ENCODE data around the gene ZHX3.
A peak's percentile ranks its signal among the peaks of the same experiment; 100 is the strongest.

ZHX3 gene

DNA sequence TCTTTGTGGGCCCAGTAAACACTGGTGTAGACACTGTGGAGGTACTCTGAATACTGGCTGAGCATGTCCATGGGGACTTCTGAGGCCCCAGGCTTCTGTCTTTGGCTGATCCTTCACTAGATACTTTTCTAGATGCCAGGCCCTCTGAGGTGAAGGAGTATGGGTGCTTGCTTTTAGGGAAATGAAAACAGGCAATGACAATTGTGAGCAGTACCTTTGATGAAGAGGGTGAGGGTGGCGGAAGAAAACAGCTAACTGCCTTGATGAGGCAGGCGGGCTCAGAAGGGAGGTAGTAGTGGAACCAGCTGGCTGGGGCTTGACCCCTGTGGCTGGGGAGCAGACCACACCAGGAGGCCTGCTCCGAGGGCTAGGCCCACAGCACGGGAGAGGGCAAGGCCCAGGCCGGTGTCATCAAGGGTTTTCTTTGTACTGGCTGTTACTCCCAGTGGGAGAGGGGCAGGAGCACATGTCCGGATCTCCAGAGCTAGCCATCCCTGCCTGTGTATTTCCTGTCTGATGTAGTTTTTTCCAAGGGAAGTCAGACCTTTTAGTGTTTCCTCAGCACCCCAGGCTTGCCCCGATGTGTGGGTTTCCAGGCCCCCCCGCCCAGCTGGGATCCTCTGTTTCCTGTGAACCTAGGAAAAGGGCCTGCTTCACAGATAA, 176.2 kb downstream of the ZHX3 start:
- in situ Hi-C loops (cut with HindIII; ENCODE audit: low pct_ligation_motif_present, low sequenced_read_pairs): no loop called here
- Histone ChIP-seq H3K4me3 (ENCODE audit: low read depth, low read length) (no peak overlapping the region), H3K27ac (no peak overlapping the region), H3K27me3 (replicated peaks) (no peaks in the 10 kb centered on the region), H3K36me3 (replicated peaks) (no peaks in the 10 kb centered on the region)
- peak; percentile 12 for DNase-seq
- TF ChIP-seq, protein P1, sequence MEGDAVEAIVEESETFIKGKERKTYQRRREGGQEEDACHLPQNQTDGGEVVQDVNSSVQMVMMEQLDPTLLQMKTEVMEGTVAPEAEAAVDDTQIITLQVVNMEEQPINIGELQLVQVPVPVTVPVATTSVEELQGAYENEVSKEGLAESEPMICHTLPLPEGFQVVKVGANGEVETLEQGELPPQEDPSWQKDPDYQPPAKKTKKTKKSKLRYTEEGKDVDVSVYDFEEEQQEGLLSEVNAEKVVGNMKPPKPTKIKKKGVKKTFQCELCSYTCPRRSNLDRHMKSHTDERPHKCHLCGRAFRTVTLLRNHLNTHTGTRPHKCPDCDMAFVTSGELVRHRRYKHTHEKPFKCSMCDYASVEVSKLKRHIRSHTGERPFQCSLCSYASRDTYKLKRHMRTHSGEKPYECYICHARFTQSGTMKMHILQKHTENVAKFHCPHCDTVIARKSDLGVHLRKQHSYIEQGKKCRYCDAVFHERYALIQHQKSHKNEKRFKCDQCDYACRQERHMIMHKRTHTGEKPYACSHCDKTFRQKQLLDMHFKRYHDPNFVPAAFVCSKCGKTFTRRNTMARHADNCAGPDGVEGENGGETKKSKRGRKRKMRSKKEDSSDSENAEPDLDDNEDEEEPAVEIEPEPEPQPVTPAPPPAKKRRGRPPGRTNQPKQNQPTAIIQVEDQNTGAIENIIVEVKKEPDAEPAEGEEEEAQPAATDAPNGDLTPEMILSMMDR (IDR thresholded peaks at IDR 0.05; ENCODE audit: low read depth, low read length, missing control alignments): no peak

DNA sequence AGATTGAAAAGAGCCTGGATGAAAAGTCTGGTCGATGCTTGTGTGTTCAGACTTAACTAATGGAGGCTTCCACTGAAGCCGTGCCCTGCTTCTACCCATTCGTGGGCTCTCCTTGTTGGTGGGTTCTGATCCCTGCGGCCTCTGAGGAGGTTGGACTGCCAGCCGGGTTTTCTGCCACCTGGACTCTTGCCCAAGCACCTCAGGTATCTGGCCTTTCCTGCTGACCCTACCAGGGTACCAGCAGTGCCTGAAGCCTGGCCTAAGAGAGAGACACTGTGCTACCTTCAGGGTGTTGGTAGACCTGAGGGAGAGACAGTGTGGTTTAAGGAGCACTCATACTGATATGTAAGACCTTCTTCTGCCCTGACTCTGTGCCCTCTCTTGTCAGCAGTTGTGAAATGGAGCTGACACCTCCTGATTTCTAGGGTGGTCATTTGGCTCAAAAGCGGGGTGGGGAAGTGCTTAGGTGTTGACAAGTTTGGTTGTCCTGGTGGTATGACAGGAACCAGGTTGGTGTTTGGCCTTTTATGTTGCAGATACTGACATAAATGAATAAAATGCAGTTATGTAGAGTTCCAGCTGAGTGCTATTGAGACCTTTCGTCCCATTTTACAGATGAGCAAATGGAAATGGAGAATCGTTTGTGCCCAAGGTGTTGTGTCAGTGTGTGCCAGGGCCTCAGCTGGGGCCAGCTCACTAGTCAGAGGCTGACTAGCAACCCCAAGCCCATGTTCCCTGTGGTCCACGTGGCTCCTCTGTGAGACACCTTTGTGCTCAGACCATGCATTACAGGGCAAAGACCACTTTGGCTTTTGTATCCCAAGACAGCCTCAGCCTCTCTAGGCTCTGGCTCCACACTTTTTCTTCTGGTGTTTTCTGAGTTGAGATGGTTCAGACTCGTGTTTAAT, 177.1 kb downstream of the ZHX3 start:
- TF ChIP-seq, protein P1 (IDR thresholded peaks at IDR 0.05; ENCODE audit: low read depth, low read length, missing control alignments): no peak
- H3K27me3 ChIP-seq (replicated peaks): no peaks in the 10 kb centered on the region
- no peak overlapping the region for H3K4me3 ChIP-seq (ENCODE audit: low read depth, low read length)
- in situ Hi-C loops (cut with HindIII; ENCODE audit: low pct_ligation_motif_present, low sequenced_read_pairs): no loop called here
- DNase-seq: no peak
- H3K36me3 ChIP-seq (replicated peaks): no peaks in the 10 kb centered on the region
- no peak overlapping the region for H3K27ac ChIP-seq

DNA sequence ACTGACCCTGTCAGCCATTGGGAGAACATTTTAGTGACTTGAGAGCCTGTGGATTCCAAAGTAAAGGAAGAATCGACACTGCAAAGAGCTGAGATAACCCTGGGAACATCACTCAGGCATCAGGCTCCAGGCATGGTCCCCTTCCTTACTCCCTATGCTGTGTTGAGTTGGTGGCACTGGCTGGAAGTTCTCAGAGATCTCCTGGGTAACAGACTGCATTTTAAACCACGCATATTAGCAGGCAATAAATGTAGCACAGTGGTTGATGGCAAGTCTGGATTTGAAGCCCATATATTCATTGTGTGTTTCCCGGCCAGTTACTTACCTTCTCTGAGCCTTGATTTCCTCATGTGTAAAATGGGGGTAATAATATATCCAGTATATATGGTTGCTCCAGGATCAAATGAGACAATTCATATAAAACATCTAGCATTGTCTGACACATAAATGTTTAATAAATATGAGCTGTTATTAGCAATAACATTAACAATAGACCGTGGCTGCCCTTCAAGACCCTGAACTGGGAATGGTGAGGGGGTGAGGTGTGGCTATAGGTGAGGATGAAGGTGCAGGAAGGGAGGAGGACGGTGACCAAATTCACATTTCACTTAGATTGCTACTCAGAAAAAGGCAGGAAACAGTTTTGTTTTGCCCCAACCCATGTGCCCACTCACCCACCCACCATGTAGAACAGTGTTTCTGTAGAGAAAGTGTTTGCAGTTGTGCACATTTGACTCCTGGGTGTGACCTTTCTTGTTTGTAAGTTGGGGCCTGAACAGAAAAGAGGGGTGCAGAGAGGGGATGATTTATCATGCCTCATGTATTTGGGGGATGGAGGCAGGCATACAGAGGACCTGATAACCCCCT, 178.1 kb downstream of the ZHX3 start:
- H3K27ac ChIP-seq: no peak overlapping the region
- TF ChIP-seq, protein P1 (IDR thresholded peaks at IDR 0.05; ENCODE audit: low read depth, low read length, missing control alignments): no peak
- no peak for DNase-seq
- no peaks in the 10 kb centered on the region for H3K27me3 ChIP-seq (replicated peaks)
- H3K36me3 ChIP-seq (replicated peaks): no peaks in the 10 kb centered on the region
- peak overlapping the region; percentile 72 for H3K4me3 ChIP-seq (ENCODE audit: low read depth, low read length)
- in situ Hi-C loops (cut with HindIII; ENCODE audit: low pct_ligation_motif_present, low sequenced_read_pairs): no loop called here

DNA sequence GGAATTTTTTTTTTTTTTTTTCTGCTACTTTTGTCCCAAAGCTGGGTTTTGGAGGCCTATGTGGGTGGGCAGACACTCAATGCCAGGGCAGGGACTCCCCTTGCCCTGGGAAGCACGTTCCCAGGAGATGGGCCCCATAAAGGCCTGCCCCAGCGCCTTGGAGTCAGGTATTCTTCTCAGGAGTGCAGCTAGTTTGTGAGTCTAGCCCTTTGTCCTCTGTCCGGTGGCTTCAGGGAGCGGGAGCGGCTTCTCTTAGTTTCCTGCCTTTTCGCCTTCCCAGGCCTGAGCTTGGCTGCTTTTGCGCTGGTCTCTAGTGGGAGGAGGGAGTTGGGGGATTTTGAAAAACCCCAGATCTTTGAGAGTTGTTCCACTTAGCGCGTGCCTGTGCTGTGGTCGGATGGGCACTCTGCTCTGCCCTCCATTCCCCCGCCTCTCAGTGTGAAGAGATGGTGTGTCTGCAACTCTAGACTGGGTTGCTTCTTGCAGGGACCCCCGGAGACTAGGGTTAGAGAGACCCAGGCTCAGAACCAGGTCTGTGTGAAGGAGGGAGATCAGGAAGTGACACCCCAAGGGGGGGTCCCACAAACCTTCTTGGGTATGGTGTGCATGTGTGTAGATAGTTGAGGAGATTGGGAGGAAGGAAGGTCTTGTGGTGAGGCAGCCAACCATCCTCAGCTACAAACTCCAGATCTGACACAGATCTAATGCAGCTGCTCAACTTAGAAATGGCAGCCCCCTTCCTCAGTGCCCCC, 178.9 kb downstream of the ZHX3 start:
- peak overlapping the region; percentile 72 for H3K4me3 ChIP-seq (ENCODE audit: low read depth, low read length)
- in situ Hi-C loops (cut with HindIII; ENCODE audit: low pct_ligation_motif_present, low sequenced_read_pairs): no loop called here
- no peaks in the 10 kb centered on the region for H3K27me3 ChIP-seq (replicated peaks)
- H3K36me3 ChIP-seq (replicated peaks): no peaks in the 10 kb centered on the region
- H3K27ac ChIP-seq: peak overlapping the region; percentile 84
- no peak for DNase-seq
- TF ChIP-seq, protein P1 (IDR thresholded peaks at IDR 0.05; ENCODE audit: low read depth, low read length, missing control alignments): no peak

Data from brain microvascular endothelial cell (primary cell).